PC-9 (cell line): ENCODE results near the gene UBXN2A. TPM values are rescaled to one million over a fixed set of nuclear protein-coding genes. Genes with fewer than 3 reads are reported as not detected.

Experiments
- BruUV-seq: library from RNA; stranded (reverse); fragments of 400-500 nt; replicated peaks from 2 replicates; lab custom pipeline; 2021; lab: Mats Ljungman, UMichigan
- CTCF ChIA-PET: fragments of 300-600 bp; sonication (Branson Sonifier 250); formaldehyde crosslinking; loops from one replicate; lab custom pipeline; 2022; ENCODE audit warnings: antibody characterized with exemption; lab: Charles Lee
- POLR2A ChIA-PET: fragments of 300-600 bp; sonication (Branson Sonifier 250); formaldehyde crosslinking; loops from one replicate; lab custom pipeline; 2022; ENCODE audit warnings: antibody characterized with exemption; ENCODE audit not compliant: unreplicated experiment; lab: Charles Lee
- DNase-seq, 2 experiments: peaks; one replicate each; pipeline versions ENCODE4 v3.0.0 to v3.0.0-alpha.2; 2015 to 2022; ENCODE audit warnings: mixed read lengths in 1 of 2
- H2AFZ ChIP-seq: fragments of 200-600 bp; sonication (generic); 2 replicates; pipeline ENCODE4 v1.8.1; 2017; ENCODE audit warnings: antibody characterized with exemption
- H3F3A ChIP-seq: fragments of 200-600 bp; sonication (generic); 2 replicates; pipeline ENCODE4 v1.8.1; 2017; ENCODE audit warnings: antibody characterized with exemption, mild to moderate bottlenecking, low read depth; ENCODE audit not compliant: insufficient read depth
- H3K27ac ChIP-seq: fragments of 200-600 bp; sonication (generic); 2 replicates; pipeline ENCODE4 v1.6.1; 2016; ENCODE audit warnings: mixed run types
- H3K27me3 ChIP-seq: fragments of 200-600 bp; sonication (generic); 2 replicates; pipeline ENCODE4 v1.6.1; 2016; ENCODE audit warnings: low read depth, mixed run types; ENCODE audit not compliant: insufficient read depth
- H3K36me3 ChIP-seq: fragments of 200-600 bp; sonication (generic); 2 replicates; pipeline ENCODE4 v1.6.1; 2016; ENCODE audit warnings: low read depth, mixed run types
- H3K4me1 ChIP-seq: fragments of 200-600 bp; sonication (generic); replicated peaks from 2 replicates; pipeline ENCODE4 v1.6.1; 2016; ENCODE audit warnings: mixed run types; ENCODE audit not compliant: insufficient read depth
- H3K4me2 ChIP-seq: fragments of 200-600 bp; sonication (generic); 2 replicates; pipeline ENCODE4 v1.6.1; 2017; ENCODE audit warnings: mixed run types
- H3K4me3 ChIP-seq: fragments of 200-600 bp; sonication (generic); 2 replicates; pipeline ENCODE4 v1.6.1; 2016; ENCODE audit warnings: mixed run types
- H3K79me2 ChIP-seq: fragments of 200-600 bp; sonication (generic); 2 replicates; pipeline ENCODE4 v1.6.1; 2017; ENCODE audit warnings: low read depth, mixed run types
- H3K9me2 ChIP-seq: fragments of 200-600 bp; sonication (generic); 2 replicates; pipeline ENCODE4 v1.8.1; 2017; ENCODE audit warnings: mild to moderate bottlenecking; ENCODE audit not compliant: insufficient read depth
- H3K9me3 ChIP-seq: fragments of 200-600 bp; sonication (generic); 2 replicates; pipeline ENCODE4 v1.8.1; 2016; ENCODE audit warnings: low read depth; ENCODE audit not compliant: insufficient read depth
- H4K20me1 ChIP-seq: fragments of 200-600 bp; sonication (generic); 2 replicates; pipeline ENCODE4 v1.8.1; 2017; ENCODE audit not compliant: insufficient read depth
- EZH2 ChIP-seq: fragments of 200-600 bp; sonication (generic); IDR thresholded peaks from 2 replicates; pipeline ENCODE4 v1.8.0; 2017; ENCODE audit warnings: antibody characterized with exemption, low read depth
- intact Hi-C: fragments of 100-400 bp; cut with micrococcal nuclease; formaldehyde crosslinking; loops from one replicate; pipeline ENCODE4 v1.10.0; 2022; ENCODE audit not compliant: unreplicated experiment
- total RNA-seq: library from RNA; stranded (reverse); gene quantifications from 2 replicates; pipeline ENCODE4 v1.2.3, GENCODE V29; 2021
- TF ChIP-seq, protein P1 (sequence below): fragments of 200-600 bp; sonication (generic); conservative IDR thresholded peaks from 2 replicates; pipeline ENCODE4 v1.6.1; 2017; ENCODE audit warnings: mixed run types, antibody characterized with exemption, mild to moderate bottlenecking, moderate library complexity

UBXN2A gene
- total RNA-seq, 1 experiment from 2014 or later = 16.9 TPM

DNA sequence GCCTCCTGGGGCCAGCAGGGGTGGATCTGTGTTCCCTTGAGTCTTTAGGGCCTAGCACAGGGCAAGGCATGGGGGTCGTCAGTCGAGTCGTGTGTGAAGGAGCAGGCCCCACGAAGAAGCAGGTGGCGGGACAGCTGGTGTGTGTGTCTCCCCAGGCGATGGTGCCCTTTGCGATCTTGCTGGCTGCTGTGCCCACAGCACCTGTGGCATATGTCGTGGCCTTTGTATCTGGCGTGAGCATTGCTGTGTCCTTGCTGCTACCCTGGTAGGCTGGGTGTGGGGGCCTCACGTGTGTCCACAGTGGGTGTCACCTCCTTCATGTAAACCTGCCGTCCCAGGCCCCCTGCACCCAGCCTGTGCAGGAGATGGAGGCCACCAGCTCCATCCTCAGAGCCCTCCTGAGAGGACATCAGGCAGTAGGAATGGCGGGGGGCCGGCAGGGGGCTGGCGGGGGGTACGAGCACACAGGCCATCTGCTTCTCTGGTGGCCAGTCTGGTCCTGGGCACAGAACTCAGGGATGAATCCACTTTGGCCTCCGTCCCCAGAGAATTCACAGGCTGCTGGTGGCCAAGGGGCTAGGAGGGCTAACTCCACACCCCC lies 82.8 kb downstream of the UBXN2A start:
- H3K27ac ChIP-seq = no peak overlapping the region
- CTCF ChIA-PET = no interaction called here
- no peak for DNase-seq
- no peak for TF ChIP-seq EZH2
- TF ChIP-seq, protein P1, sequence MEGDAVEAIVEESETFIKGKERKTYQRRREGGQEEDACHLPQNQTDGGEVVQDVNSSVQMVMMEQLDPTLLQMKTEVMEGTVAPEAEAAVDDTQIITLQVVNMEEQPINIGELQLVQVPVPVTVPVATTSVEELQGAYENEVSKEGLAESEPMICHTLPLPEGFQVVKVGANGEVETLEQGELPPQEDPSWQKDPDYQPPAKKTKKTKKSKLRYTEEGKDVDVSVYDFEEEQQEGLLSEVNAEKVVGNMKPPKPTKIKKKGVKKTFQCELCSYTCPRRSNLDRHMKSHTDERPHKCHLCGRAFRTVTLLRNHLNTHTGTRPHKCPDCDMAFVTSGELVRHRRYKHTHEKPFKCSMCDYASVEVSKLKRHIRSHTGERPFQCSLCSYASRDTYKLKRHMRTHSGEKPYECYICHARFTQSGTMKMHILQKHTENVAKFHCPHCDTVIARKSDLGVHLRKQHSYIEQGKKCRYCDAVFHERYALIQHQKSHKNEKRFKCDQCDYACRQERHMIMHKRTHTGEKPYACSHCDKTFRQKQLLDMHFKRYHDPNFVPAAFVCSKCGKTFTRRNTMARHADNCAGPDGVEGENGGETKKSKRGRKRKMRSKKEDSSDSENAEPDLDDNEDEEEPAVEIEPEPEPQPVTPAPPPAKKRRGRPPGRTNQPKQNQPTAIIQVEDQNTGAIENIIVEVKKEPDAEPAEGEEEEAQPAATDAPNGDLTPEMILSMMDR = no peak
- no peak overlapping the region for H2AFZ ChIP-seq
- H3K9me3 ChIP-seq = no peaks in the 10 kb centered on the region
- no peak overlapping the region for H3K4me3 ChIP-seq
- no peak overlapping the region for H3K4me2 ChIP-seq
- no peaks in the 10 kb centered on the region for H3K36me3 ChIP-seq
- peaks cover 23% of the 10 kb centered on the region; the same call in 1 of the 2 replicates for H3F3A ChIP-seq
- no peaks in the 10 kb centered on the region for H4K20me1 ChIP-seq
- H3K27me3 ChIP-seq = no peaks in the 10 kb centered on the region
- H3K4me1 ChIP-seq = peaks cover 19% of the 10 kb centered on the region
- POLR2A ChIA-PET = no interaction called here
- no peaks in the 10 kb centered on the region for H3K79me2 ChIP-seq
- no TSS peak for BruUV-seq
- H3K9me2 ChIP-seq = no peaks in the 10 kb centered on the region
- intact Hi-C loops = no loop called here

DNA sequence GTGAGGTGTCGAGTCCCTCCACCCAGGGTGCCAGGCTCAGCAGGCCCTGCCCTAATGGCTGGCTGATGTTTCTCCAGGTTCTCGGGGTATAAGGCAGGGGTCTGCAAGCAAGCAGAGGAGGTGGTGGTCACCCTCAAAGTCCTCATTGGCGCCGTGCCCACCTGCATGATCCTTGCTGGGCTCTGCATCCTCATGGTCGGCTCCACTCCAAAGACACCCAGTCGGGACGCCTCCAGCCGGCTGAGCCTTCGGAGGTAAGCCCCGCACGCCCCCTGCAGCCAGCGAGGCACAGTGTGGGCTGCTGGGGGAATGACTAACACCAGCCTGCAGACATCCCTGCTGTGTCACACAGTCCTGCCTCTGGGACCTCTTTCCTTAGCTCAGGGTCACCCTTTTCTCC lies 83.8 kb downstream of the UBXN2A start:
- no peaks in the 10 kb centered on the region for H3K9me2 ChIP-seq
- no peak for TF ChIP-seq EZH2
- H3K36me3 ChIP-seq = no peaks in the 10 kb centered on the region
- no peaks in the 10 kb centered on the region for H4K20me1 ChIP-seq
- H3K27me3 ChIP-seq = no peaks in the 10 kb centered on the region
- H3K4me1 ChIP-seq = peaks cover 19% of the 10 kb centered on the region
- no peak overlapping the region for H3K27ac ChIP-seq
- no peak overlapping the region for H3K4me3 ChIP-seq
- ChIA-PET CTCF (no interaction called here), POLR2A (no interaction called here)
- no TSS peak for BruUV-seq
- H3F3A ChIP-seq = peaks cover 23% of the 10 kb centered on the region; the same call in 1 of the 2 replicates
- no peak overlapping the region for H2AFZ ChIP-seq
- no peak overlapping the region for H3K4me2 ChIP-seq
- intact Hi-C loops = no loop called here
- no peaks in the 10 kb centered on the region for H3K9me3 ChIP-seq
- no peaks in the 10 kb centered on the region for H3K79me2 ChIP-seq
- no peak for DNase-seq

DNA sequence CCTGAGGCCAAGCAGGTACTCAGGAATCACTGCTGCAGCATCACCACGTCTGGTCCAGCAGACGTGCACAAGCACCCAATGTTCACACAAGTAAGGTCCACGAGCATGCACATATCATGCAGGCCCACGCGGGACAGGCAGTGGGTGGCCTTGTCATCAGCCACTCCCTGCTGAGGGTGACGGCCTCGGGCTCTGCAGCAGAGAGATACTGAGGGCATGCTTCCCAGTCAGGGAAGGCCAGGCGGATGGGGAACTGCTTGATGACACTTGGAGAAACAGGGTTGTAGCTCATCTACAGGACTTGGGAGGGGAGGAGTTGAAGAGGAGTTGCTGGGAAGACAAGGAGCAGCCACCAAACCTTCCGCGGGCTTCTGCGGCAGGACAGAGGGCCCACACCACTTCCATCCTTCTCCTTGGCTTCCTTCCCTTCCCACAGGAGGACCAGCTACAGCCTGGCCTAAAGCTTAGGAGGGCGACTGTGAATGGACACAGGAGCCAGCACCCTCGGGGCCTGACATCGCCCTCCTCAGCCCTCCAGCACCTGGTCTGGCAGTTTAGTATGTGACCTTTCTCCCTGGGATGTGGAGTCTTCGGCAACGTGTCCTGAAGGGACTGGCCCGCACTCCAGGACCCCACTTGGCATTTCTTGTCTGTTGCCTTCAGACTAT lies 84.9 kb downstream of the UBXN2A start:
- H3K36me3 ChIP-seq = no peaks in the 10 kb centered on the region
- POLR2A ChIA-PET = no interaction called here
- peaks cover 18% of the 10 kb centered on the region for H3K4me1 ChIP-seq
- H3K9me2 ChIP-seq = no peaks in the 10 kb centered on the region
- DNase-seq = no peak
- no peak overlapping the region for H2AFZ ChIP-seq
- CTCF ChIA-PET = no interaction called here
- no peak overlapping the region for H3K27ac ChIP-seq
- no peaks in the 10 kb centered on the region for H3K27me3 ChIP-seq
- no peaks in the 10 kb centered on the region for H3K79me2 ChIP-seq
- no peaks in the 10 kb centered on the region for H4K20me1 ChIP-seq
- no peak overlapping the region for H3K4me2 ChIP-seq
- H3F3A ChIP-seq = peaks cover 23% of the 10 kb centered on the region; the same call in 1 of the 2 replicates
- TF ChIP-seq EZH2 = no peak
- TF ChIP-seq, protein P1 = no peak
- intact Hi-C loops = no loop called here
- H3K4me3 ChIP-seq = no peak overlapping the region
- BruUV-seq = no TSS peak
- H3K9me3 ChIP-seq = no peaks in the 10 kb centered on the region
